GM08714 (cell line): ENCODE measurements around the gene BTG2.

Source experiments
- H3K4me3 ChIP-seq: fragments of 200-500 bp; sonication (Bioruptor generic); 2 replicates; pipeline ENCODE4 v1.5.1; 2014; ENCODE audit warnings: mild to moderate bottlenecking, low read length, inconsistent platforms
- ZNF274 ChIP-seq: IDR thresholded peaks from 2 replicates; pipeline ENCODE4 v1.6.1; 2012; ENCODE audit warnings: mild to moderate bottlenecking, low read depth, low read length

BTG2 gene

GRCh38 chr1:203296460-203297073, 8.8 kb upstream of the BTG2 start:
- H3K4me3 ChIP-seq, result no peak overlapping the region
- TF ChIP-seq ZNF274, result no peak

GRCh38 chr1:203299169-203299568, 6.2 kb upstream of the BTG2 start:
- no peak for TF ChIP-seq ZNF274
- H3K4me3 ChIP-seq, result peak overlapping the region; percentile 22; the same call in 1 of the 2 replicates

GRCh38 chr1:203299719-203300429, 5.4 kb upstream of the BTG2 start:
- H3K4me3 ChIP-seq, result peak overlapping the region; percentile 47; the same call in 1 of the 2 replicates

- peak overlapping the region; percentile 36; the same call in 1 of the 2 replicates for H3K4me3 ChIP-seq
- no peak for TF ChIP-seq ZNF274
Measured at GRCh38 chr1:203300441-203301330, 4.6 kb upstream of the BTG2 start.

GRCh38 chr1:203301331-203301668, 4.0 kb upstream of the BTG2 start:
- no peak for TF ChIP-seq ZNF274
- H3K4me3 ChIP-seq, result no peak overlapping the region

GRCh38 chr1:203302456-203302855, 2.9 kb upstream of the BTG2 start:
- no peak overlapping the region for H3K4me3 ChIP-seq
- TF ChIP-seq ZNF274, result no peak

GRCh38 chr1:203302894-203303293, 2.4 kb upstream of the BTG2 start:
- H3K4me3 ChIP-seq, result no peak overlapping the region
- no peak for TF ChIP-seq ZNF274

GRCh38 chr1:203304391-203304918, 864 bp upstream of the BTG2 start:
- TF ChIP-seq ZNF274, result no peak
- peak overlapping the region; percentile 69; the same call in 1 of the 2 replicates for H3K4me3 ChIP-seq

- peak overlapping the region; percentile 87 for H3K4me3 ChIP-seq
- TF ChIP-seq ZNF274, result no peak
Measured at GRCh38 chr1:203305809-203306088, 430 bp downstream of the BTG2 start.

- no peak for TF ChIP-seq ZNF274
- H3K4me3 ChIP-seq, result peak overlapping the region; percentile 87
Measured at GRCh38 chr1:203306089-203306964, 1.0 kb downstream of the BTG2 start.

- TF ChIP-seq ZNF274, result no peak
- H3K4me3 ChIP-seq, result peak overlapping the region; percentile 87
Measured at GRCh38 chr1:203306965-203307541, 1.7 kb downstream of the BTG2 start.

- H3K4me3 ChIP-seq, result peak overlapping the region; percentile 87
- TF ChIP-seq ZNF274, result no peak
Measured at GRCh38 chr1:203307641-203308126, 2.4 kb downstream of the BTG2 start.

GRCh38 chr1:203308328-203308922, 3.1 kb downstream of the BTG2 start:
- no peak for TF ChIP-seq ZNF274
- H3K4me3 ChIP-seq, result peak overlapping the region; percentile 87
